Measurements from ENCODE around the gene MYT1. TPM values are rescaled to one million over a fixed set of nuclear protein-coding genes. Genes with fewer than 3 reads are reported as not detected.
A peak's percentile ranks its signal among the peaks of the same experiment; 100 is the strongest.

Gene MYT1
- total and polyA plus RNA-seq, 7 donors, result under 0.01 TPM; not detected in 6

DNA sequence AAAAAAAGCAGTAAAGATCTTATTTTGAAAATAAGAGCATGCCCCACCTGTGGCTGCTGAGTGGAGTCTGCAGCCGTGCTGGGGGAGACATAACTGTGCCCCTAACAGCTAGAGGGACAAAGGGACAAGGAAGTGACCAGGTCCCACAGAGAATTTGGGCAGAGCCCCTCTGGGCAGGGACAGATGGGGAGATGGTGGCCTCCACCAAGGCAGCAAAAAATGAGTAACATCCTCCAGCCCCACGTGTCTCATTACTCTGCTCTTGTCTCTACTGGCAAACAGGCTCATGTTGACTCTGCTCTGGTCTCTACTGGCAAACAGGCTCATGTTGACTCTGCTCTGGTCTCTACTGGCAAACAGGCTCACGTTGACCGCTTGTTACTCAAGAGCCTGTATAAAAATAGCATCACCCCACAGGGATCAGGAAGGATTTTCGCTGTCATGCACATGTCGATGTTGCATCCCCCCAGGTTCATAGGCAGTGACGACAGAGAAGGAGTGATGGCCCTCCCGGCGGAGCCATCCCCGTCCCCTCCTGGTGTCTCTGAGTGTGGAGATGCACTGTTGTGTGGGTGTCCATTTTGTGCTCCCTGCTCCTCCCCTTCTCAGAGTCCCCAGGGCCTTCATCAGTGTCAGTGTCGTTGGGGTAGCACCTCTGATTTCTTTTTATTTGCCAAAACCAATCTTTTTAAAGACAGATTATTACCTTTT lies 74.0 kb downstream of the MYT1 start:
- peak in 1 of 2 donors; percentile 32 for DNase-seq

DNA sequence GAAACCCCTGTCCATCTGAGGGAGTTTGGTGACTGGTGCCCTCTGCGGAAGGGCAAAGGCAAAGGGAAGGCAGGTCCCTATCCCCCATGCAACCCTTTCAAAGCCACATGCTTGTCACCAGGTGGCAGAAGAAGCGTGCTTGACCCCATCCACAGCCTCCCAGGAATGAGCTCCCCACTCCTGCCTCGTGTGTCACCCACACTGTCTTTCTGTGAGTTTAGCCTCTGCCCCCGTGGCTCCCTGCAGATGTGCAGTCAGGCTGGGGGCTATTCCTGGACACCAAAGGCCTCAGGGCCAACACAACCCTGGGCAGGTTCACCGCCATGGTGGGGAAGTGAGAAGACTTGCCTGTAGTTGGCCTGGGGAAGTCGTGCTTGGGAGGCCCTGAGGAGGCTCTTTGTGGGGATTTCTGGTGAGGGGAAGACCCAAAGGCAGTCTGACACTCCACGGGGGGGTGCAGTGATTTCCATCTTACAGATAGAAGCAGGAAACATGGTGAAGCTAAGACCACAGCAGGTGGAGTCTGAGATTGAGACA lies 74.7 kb downstream of the MYT1 start:
- Histone ChIP-seq H3K4me3 (no peak overlapping the region), H3K9me3 (no peaks in the 10 kb centered on the region), H3K4me1 (peaks cover 21% of the 10 kb centered on the region), H3K36me3 (ENCODE audit: insufficient read depth in 1 of 2, low read depth in 1 of 2) (no peaks in the 10 kb centered on the region), H3K27me3 (ENCODE audit: insufficient read depth in 3 of 3, low read length in 2 of 3) (no peaks in the 10 kb centered on the region), H3K27ac (no peak overlapping the region)
- intact Hi-C loops (cut with DNase I), result no loop called here
- 76 to 85% (median 77%) methylated on average over 7 of the region's 7 CpGs for WGBS, 3 donors
- TF ChIP-seq, protein P1, sequence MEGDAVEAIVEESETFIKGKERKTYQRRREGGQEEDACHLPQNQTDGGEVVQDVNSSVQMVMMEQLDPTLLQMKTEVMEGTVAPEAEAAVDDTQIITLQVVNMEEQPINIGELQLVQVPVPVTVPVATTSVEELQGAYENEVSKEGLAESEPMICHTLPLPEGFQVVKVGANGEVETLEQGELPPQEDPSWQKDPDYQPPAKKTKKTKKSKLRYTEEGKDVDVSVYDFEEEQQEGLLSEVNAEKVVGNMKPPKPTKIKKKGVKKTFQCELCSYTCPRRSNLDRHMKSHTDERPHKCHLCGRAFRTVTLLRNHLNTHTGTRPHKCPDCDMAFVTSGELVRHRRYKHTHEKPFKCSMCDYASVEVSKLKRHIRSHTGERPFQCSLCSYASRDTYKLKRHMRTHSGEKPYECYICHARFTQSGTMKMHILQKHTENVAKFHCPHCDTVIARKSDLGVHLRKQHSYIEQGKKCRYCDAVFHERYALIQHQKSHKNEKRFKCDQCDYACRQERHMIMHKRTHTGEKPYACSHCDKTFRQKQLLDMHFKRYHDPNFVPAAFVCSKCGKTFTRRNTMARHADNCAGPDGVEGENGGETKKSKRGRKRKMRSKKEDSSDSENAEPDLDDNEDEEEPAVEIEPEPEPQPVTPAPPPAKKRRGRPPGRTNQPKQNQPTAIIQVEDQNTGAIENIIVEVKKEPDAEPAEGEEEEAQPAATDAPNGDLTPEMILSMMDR (IDR thresholded peaks at IDR 0.05), result no peak
- DNase-seq (peak in 1 of 2 donors; percentile 32), ATAC-seq (peak in 3 of 4 donors; percentile 25 to 32 (median 27))

More for the DNA sequence above, 74.0 kb downstream of the MYT1 start:
- intact Hi-C loops (cut with DNase I), result no loop called here
- peak; percentile 70 to 82 (median 78) for ATAC-seq
- TF ChIP-seq, protein P1 (IDR thresholded peaks at IDR 0.05), result no peak
- Histone ChIP-seq H3K27me3 (ENCODE audit: insufficient read depth in 3 of 3, low read length in 2 of 3) (no peaks in the 10 kb centered on the region), H3K9me3 (no peaks in the 10 kb centered on the region), H3K27ac (peak overlapping the region; percentile 71), H3K4me3 (no peak overlapping the region), H3K36me3 (ENCODE audit: insufficient read depth in 1 of 2, low read depth in 1 of 2) (no peaks in the 10 kb centered on the region), H3K4me1 (peaks cover 25% of the 10 kb centered on the region)
- 24 to 38% (median 28%) methylated on average over 11 of the region's 11 CpGs for WGBS, 3 donors

GRCh38 chr20:64239449-64240242 lies 75.4 kb downstream of the MYT1 start:
- Histone ChIP-seq H3K36me3 (ENCODE audit: insufficient read depth in 1 of 2, low read depth in 1 of 2) (no peaks in the 10 kb centered on the region), H3K27me3 (ENCODE audit: insufficient read depth in 3 of 3, low read length in 2 of 3) (peaks cover 0 to 3% (median 0%) of the 10 kb centered on the region in 3 donors), H3K4me3 (no peak overlapping the region), H3K9me3 (no peaks in the 10 kb centered on the region), H3K27ac (no peak overlapping the region), H3K4me1 (peaks cover 17% of the 10 kb centered on the region)
- intact Hi-C loops (cut with DNase I), result no loop called here
- WGBS, 3 donors, result 91 to 98% (median 92%) methylated on average over 19 of the region's 19 CpGs
- DNase-seq (peak in 1 of 2 donors; percentile 30), ATAC-seq (no peak)
- TF ChIP-seq, protein P1 (IDR thresholded peaks at IDR 0.05), result no peak

DNA sequence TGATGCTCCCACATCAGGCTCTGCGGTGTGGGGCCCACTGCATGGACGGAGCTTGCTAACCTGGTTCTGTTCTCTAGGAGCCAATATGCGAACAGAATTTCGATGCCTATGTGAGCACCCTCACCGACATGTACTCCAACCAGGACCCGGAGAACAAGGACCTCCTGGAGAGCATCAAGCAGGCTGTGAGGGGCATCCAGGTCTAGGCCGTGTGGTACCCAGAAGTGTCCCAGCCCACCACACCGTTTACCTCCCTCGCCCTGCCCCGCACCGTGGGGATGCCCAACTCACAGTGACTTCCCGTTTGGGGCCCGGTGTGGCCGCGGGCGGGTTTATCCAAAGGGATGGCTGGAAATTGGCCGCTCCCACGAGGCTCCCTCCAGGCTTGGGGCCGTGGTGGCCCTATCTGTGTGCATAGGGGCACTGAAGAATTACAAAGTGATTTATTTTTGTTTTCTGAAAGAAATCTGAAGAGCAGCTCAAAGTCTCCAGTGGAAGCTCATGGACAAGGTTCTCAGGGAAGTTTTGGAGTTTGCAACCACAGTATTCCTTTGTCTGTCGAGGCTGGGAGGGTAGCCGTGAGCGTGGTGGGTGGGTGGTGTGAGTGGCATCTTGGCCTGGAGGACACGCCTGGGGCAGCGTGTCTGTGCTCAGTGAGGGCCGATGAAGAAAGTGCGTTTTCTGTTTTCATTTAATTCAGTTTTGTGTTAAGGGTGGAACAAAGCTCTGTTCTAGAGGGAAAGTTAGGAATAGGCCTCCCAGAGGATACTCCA lies 76.2 kb downstream of the MYT1 start:
- H3K4me3 ChIP-seq, result no peak overlapping the region
- WGBS, 3 donors, result 90 to 94% (median 93%) methylated on average over 26 of the region's 26 CpGs
- TF ChIP-seq, protein P1 (IDR thresholded peaks at IDR 0.05), result no peak
- intact Hi-C loops (cut with DNase I), result no loop called here
- ATAC-seq (no peak), DNase-seq (peak in 1 of 2 donors; percentile 32)
- H3K9me3 ChIP-seq, result no peaks in the 10 kb centered on the region
- H3K27me3 ChIP-seq (ENCODE audit: insufficient read depth in 3 of 3, low read length in 2 of 3), result peaks cover 0 to 4% (median 0%) of the 10 kb centered on the region in 3 donors
- peaks cover 17% of the 10 kb centered on the region for H3K4me1 ChIP-seq
- no peaks in the 10 kb centered on the region for H3K36me3 ChIP-seq (ENCODE audit: insufficient read depth in 1 of 2, low read depth in 1 of 2)
- no peak overlapping the region for H3K27ac ChIP-seq
